ENCODE data around the gene RAB34. TPM values are rescaled to one million over a fixed set of nuclear protein-coding genes. Genes with fewer than 3 reads are reported as not detected.

The RAB34 gene
- polyA plus RNA-seq, 2 of the 4 experiments (the other 2 are of a cell fraction) = 211 to 288 TPM

DNA sequence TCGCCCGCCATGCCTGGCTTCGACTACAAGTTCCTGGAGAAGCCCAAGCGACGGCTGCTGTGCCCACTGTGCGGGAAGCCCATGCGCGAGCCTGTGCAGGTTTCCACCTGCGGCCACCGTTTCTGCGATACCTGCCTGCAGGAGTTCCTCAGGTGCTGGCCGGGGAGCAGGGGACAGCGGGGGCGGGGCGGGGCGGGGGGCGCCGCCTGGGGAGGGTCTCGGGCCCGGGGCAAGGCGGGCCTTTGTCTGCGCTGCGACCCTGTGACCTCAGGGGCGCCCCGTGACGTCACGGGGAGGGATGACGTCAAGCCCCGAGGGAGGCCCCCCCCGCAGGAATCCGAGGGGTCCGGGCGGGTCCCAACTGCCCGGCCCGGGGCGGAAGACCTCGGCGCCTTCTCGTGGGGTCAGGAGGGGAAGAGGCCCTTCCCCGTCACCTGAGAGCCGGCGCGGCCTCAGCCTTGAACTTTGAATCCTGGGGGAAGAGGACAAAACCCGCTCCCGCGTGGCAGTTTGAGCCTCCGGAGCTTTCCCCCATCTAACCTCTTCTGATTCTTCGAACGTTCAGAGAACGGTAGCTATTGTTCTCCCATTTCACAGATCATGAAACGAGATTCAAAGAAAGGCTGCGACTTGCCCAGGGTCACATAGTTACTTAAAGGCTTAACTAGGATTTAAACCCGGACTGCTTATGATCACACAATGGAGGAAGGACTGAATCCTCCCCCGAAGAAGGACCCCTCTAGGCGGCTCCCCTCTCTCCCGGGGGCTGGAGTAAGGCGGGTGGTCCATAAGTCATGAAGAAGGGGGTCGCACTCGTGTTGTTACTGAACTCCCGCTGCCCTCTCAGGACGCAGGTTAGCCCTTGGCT, 26.7 kb upstream of the RAB34 start (continued):
- TF ChIP-seq NFE2L2 (conservative IDR thresholded peaks at IDR 0.05; ENCODE audit: low read length) (no peak), RNF2 (IDR thresholded peaks at IDR 0.05; ENCODE audit: borderline replicate concordance, low read depth) (no peak), HDAC2 (IDR thresholded peaks at IDR 0.05) (no peak), KDM5A (IDR thresholded peaks at IDR 0.05) (no peak), POLR2A (IDR thresholded peaks at IDR 0.05; ENCODE audit: low read length) (no peak), CEBPB (IDR thresholded peaks at IDR 0.05) (no peak), FOSB (CRISPR knock-in tag; IDR thresholded peaks at IDR 0.05) (0 out of 2 replicates have a peak, but pooled peaks have one; percentile 35), ESRRA (IDR thresholded peaks at IDR 0.05; ENCODE audit: borderline replicate concordance, low read length) (no peak), BHLHE40 (IDR thresholded peaks at IDR 0.05; ENCODE audit: low read depth, low read length) (no peak), RFX5 (IDR thresholded peaks at IDR 0.05) (peak; percentile 40; the same call in 1 of the 2 replicates), MAFK (IDR thresholded peaks at IDR 0.05; ENCODE audit: partially characterized antibody) (no peak), RARB (CRISPR knock-in tag; IDR thresholded peaks at IDR 0.05) (0 out of 2 replicates have a peak, but pooled peaks have one; percentile 21), CBX2 (IDR thresholded peaks at IDR 0.05; ENCODE audit: borderline replicate concordance, low read depth) (no peak), EP300 (IDR thresholded peaks at IDR 0.05) (no peak), CBX8 (IDR thresholded peaks at IDR 0.05) (no peak)
- TF ChIP-seq, protein P1, sequence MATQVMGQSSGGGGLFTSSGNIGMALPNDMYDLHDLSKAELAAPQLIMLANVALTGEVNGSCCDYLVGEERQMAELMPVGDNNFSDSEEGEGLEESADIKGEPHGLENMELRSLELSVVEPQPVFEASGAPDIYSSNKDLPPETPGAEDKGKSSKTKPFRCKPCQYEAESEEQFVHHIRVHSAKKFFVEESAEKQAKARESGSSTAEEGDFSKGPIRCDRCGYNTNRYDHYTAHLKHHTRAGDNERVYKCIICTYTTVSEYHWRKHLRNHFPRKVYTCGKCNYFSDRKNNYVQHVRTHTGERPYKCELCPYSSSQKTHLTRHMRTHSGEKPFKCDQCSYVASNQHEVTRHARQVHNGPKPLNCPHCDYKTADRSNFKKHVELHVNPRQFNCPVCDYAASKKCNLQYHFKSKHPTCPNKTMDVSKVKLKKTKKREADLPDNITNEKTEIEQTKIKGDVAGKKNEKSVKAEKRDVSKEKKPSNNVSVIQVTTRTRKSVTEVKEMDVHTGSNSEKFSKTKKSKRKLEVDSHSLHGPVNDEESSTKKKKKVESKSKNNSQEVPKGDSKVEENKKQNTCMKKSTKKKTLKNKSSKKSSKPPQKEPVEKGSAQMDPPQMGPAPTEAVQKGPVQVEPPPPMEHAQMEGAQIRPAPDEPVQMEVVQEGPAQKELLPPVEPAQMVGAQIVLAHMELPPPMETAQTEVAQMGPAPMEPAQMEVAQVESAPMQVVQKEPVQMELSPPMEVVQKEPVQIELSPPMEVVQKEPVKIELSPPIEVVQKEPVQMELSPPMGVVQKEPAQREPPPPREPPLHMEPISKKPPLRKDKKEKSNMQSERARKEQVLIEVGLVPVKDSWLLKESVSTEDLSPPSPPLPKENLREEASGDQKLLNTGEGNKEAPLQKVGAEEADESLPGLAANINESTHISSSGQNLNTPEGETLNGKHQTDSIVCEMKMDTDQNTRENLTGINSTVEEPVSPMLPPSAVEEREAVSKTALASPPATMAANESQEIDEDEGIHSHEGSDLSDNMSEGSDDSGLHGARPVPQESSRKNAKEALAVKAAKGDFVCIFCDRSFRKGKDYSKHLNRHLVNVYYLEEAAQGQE (IDR thresholded peaks at IDR 0.05) = peak; percentile 53
- TF ChIP-seq, protein P2, sequence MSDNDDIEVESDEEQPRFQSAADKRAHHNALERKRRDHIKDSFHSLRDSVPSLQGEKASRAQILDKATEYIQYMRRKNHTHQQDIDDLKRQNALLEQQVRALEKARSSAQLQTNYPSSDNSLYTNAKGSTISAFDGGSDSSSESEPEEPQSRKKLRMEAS (IDR thresholded peaks at IDR 0.05) = 0 out of 2 replicates have a peak, but pooled peaks have one; percentile 4
- TF ChIP-seq, protein P3, sequence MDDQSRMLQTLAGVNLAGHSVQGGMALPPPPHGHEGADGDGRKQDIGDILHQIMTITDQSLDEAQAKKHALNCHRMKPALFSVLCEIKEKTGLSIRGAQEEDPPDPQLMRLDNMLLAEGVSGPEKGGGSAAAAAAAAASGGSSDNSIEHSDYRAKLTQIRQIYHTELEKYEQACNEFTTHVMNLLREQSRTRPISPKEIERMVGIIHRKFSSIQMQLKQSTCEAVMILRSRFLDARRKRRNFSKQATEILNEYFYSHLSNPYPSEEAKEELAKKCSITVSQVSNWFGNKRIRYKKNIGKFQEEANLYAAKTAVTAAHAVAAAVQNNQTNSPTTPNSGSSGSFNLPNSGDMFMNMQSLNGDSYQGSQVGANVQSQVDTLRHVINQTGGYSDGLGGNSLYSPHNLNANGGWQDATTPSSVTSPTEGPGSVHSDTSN (IDR thresholded peaks at IDR 0.05) = 0 out of 2 replicates have a peak, but pooled peaks have one; percentile 28
- TF ChIP-seq, protein P4, sequence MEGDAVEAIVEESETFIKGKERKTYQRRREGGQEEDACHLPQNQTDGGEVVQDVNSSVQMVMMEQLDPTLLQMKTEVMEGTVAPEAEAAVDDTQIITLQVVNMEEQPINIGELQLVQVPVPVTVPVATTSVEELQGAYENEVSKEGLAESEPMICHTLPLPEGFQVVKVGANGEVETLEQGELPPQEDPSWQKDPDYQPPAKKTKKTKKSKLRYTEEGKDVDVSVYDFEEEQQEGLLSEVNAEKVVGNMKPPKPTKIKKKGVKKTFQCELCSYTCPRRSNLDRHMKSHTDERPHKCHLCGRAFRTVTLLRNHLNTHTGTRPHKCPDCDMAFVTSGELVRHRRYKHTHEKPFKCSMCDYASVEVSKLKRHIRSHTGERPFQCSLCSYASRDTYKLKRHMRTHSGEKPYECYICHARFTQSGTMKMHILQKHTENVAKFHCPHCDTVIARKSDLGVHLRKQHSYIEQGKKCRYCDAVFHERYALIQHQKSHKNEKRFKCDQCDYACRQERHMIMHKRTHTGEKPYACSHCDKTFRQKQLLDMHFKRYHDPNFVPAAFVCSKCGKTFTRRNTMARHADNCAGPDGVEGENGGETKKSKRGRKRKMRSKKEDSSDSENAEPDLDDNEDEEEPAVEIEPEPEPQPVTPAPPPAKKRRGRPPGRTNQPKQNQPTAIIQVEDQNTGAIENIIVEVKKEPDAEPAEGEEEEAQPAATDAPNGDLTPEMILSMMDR (IDR thresholded peaks at IDR 0.05) = 0 out of 3 replicates have a peak, but pooled peaks have one; percentile 3
- TF ChIP-seq, protein P5, sequence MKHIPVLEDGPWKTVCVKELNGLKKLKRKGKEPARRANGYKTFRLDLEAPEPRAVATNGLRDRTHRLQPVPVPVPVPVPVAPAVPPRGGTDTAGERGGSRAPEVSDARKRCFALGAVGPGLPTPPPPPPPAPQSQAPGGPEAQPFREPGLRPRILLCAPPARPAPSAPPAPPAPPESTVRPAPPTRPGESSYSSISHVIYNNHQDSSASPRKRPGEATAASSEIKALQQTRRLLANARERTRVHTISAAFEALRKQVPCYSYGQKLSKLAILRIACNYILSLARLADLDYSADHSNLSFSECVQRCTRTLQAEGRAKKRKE (CRISPR knock-in tag; IDR thresholded peaks at IDR 0.05; ENCODE audit: low read depth) = no peak
- TF ChIP-seq, protein P6, sequence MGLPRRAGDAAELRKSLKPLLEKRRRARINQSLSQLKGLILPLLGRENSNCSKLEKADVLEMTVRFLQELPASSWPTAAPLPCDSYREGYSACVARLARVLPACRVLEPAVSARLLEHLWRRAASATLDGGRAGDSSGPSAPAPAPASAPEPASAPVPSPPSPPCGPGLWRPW (IDR thresholded peaks at IDR 0.05) = no peak

Data from A549 (cell line).